GM21529 (cell line): ENCODE data around the gene ABL1.

Source experiments
- ATAC-seq: cut with Tn5 transposase; IDR thresholded peaks from one replicate; pipeline ENCODE4 v1.9.1; 2021; ENCODE audit not compliant: unreplicated experiment

ABL1 gene

GRCh38 chr9:130887494-130888144 lies 52.6 kb downstream of the ABL1 start:
- no peak for ATAC-seq

GRCh38 chr9:130888146-130888885 lies 53.3 kb downstream of the ABL1 start:
- no peak for ATAC-seq

DNA sequence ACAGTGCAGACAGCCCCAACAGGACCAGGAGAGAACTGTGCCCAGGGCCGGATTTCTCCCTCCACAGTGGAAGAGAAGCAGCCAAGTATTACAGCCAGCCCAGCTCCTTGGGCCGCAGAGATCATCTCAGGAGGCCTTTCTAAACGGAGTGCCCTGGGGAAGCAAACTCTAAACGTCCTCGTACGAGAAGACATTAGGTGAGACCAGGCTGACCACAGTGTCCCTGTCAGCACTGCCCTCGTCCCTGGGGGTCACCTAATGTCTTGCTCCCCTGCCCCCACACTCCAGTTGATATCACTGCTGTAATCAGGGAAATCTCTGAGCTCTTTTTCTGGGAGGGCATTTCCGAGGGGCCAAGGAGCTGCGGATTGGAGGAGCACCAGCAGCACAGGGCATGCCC lies 55.1 kb downstream of the ABL1 start:
- no peak for ATAC-seq

GRCh38 chr9:130890870-130891687 lies 56.0 kb downstream of the ABL1 start:
- ATAC-seq, result no peak

DNA sequence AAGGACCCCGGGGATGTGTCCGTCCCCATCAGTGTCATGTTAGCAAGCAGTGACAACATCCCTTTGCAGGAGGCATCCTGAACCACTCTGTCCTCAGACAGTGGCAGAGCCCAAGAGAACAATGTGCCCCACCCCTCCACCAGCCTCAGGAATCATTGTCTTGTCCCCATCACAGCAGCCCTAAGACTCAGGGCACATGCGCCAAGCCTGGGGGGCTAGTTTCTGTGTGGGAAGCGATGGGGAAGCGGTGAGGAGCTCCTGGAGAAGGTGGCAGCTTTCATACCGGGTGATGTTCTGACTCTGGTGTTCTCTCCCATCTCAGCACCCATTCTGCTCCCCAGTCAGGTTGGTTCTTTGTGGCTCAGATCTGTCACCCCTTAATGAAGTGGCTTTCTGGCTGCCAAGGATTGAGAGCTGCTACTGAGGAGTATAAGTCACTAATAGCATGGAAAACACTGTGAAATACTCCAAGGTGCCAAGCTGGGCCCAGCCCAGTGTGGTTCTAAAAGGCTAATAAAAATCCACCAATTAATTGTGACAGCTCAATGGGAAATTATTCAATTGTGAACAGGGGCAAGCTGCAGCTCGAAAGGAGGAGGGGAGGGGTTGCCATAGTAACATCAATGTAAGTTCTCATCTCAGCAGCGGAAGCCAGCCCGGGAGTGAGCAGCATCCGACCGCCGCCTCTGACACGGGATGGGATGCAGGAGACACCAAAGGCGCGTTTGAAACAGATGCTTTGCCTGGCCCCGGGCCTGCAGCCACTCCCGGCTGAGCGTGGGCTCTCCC lies 56.8 kb downstream of the ABL1 start:
- no peak for ATAC-seq

DNA sequence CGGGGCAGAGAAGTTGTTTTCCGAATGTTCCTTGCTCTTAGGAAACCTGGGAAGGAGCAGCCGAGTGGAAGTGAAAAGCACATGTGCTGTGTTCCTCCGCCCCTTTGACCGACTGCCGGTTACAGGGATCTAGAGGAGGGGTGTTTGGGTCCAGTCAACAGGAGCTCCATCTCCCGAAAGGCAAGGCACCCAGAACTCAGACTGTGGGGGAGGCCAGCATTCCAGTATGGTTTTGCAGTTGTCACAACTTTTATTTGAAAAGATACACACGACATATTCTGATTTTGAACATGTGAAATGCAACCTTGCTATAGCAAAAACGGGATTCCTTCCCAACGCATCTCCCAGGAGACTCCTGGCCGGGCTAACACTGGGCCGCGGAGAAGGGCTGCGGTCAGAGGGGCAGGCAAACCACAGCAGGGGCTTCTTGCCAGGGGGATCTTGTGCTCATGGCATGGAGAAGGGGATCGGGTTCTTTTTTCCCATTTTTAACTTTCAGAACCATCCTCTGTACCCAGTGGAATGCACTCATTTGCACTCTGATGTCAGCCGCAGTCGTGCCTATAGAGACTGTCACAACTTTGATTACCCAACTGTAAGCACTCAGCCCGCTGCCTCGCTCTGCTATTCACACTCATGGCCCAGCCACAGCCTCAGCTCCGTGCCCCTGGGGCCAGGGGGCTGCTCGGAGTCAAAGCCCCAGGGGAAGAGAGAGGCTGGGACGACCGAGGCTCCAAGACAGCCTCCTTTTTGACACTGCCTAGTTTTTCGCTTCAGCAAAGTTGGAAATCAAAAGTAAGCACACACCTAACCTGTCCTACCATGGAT lies 57.6 kb downstream of the ABL1 start:
- no peak for ATAC-seq

DNA sequence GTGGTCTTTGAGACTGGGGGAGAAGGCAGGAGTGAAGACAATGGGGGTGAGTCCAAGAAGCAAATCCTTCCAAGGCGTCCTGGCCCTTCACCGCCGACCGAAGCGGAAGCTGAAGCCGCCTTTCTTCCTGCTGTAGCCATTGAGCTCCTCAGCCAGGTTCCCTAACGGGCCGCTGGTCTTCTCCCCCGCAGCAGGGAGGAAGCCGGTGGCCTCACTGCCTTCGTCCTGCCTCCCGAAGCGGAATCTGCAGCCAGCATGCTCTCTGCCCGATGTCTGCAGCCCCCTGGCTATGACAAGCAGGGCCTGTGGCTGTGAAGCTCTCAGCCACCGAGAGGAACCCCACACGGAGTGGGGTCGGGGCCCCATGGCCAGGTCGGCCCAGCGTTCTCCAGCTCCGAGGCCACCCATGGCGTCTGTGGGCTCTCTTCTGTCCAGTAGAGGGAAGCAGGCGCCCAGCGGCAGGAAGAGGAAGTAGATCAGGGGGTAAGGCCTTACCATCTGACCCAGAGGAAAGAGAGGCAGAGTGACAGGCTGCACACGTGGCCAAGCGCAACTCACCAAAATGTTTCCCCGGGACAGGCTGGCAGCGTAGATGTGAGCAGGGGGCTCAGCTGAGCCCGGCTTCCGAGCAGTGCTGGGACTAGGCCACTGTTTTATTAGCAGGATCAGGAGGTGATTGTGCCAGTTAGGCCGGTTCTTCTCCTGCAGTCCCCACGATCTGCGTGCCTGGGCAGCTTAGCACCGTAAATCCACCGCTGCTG lies 58.5 kb downstream of the ABL1 start:
- no peak for ATAC-seq

- no peak for ATAC-seq
These were observed 59.5 kb downstream of the ABL1 start for GRCh38 chr9:130894546-130894945.

- no peak for ATAC-seq
These were observed 60.0 kb downstream of the ABL1 start for GRCh38 chr9:130895038-130895437.

DNA sequence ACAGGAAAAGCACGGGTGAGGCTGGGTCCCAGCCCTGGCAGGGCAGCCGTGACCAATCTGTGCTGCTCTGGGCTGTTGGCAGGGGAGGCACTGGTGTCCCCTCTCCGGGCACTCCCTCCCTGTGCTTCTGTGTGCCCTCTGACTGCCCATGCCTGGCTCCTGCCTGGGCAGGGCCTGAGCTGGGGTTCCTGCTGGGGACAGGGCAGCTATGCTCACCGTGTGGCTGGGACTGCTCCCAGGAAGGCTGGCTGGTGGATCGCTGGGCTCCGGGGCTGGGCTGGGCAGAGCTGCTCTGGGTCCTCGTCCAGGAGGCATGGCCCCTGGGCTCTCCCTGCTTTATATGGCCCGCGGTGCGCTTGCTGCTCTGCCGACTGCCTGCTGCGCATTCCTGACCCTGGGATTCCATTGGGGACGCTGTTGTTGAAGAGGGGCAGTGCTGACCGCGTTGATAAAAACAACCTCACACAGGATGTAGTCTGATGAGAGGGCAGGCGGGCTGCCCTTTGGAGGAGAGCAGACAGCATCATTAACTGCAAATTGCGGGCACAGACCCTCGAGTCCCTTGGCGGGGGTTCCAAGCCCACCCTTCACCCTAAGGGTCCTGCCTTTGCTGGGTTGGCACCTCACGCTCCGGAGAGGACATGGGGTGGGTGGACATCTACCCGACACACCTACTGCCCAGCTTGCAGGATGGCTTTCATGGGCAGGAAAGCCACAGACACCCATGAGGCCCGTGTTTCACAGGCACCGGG lies 60.6 kb downstream of the ABL1 start:
- ATAC-seq, result no peak

DNA sequence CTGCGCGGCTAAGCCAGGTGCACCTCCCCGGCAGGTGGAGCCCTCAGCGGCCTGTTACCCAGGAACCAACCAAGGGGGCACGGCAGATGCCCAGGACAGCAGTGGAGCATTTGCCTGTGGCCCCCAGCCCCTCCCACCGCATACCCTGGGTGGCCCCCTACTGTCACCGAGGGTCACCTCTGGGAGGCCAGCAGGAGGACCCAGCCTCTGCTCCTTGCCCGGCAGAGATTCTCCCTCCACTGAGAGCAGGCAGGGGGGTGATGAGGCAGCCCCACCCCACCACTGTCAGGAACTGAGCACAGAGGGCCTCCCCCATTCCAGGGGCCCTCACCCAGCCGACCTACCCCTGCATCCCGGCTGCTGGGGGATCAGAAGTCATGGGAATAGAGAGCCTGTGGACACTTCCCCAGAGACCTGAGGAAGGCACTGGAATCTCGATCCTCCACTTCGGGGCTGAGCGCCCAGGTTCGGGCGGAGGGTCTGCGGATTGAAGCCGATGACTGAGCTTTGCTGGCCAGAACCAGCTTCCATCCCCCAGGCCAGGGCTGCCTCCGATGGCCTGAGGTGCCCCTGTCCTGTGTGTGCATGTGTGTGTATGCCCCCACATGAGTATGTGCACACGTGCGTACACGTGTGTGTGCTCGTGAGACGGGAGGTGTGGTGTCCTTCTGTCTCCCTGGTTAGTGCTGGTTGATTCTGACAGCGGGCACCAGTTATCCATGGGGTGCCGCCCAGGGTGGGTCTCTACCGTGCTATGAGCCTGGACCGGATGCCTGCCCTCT lies 61.4 kb downstream of the ABL1 start, which contains the start of gene QRFP:
QRFP (minus strand) TSS at position 580 of the 782 bp plus-strand sequence. CDS start 2,974 bp downstream, outside the sequence.
- no peak for ATAC-seq

GRCh38 chr9:130897105-130897751 lies 62.2 kb downstream of the ABL1 start:
- no peak for ATAC-seq

DNA sequence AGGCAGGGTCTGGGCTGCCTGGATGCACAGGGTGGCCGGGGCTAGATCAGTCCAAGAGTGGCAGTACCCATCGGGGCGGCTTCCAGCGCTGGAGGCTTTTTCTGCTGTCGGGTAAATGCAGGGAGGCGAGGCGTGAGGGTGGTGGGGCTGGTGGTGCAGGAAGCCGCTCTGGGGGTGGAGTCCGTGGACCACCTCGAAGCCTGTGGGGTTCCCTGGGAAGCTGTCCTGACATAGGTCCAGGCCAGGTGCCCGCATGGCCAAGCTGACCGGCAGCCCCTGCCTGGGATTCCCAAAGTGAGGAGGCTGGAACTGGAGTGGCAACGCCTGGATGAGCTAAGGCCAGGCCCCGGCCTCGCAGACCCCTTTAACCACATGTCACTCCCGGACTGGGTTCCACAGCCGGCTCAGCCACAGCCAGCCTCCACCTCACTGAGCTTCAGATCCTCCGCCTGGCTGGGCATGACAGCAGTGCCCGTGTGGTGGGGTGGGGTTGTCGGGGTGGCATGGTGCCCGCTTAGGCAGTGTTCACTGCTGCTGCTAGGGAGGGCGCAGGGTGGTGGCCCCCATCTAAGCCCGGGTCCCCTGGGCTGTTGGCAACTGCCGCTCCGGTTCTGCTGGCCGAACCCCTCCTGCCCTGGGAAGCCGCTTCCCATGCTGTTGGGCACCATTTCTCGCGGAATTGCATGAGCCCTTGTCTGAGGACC lies 62.9 kb downstream of the ABL1 start:
- ATAC-seq, result no peak

- no peak for ATAC-seq
These were observed 63.4 kb downstream of the ABL1 start for GRCh38 chr9:130898552-130898852.

DNA sequence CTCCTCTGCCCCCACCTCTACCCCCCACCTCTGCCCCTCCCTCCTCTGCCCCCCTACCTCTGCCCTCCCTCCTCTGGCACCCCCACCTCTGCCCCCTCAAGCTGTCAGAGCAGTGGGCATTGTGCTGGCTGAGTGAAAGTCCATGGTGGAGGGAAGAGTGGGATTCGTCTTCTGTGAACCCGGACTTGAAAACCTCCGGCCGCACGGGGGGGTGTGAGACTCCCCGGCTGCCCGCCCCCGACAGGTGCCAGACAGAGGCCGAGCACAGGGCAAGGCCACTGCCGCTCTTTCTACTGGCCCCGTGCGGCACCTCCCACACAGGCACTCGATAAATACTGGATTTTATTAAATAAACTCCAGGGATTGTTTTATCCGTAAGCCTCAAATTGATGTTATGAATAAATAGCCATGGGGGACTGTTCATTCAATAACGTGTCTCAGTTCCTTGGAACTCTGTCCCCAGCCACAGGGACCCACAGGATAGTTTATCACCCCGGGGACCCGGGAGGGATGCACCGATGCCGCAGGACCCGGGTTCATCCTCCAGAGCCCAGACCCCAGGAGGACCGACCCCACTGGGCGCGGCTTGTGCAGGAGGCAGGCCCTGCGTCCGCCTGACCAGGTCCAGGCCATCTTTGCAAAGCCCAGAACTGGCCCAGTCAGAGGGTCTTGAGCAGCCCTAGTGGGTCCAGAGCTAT lies 64.1 kb downstream of the ABL1 start:
- no peak for ATAC-seq
